Tibial nerve (tissue), 4 donors: ENCODE data around the gene GIMAP7.

Source experiments
- EP300 ChIP-seq, 2 donors: sonication (generic); formaldehyde crosslinking; IDR thresholded peaks; one replicate each; pipeline ENCODE4 v1.6.1; 2017; ENCODE audit warnings: antibody characterized with exemption in 2 of 2, mild to moderate bottlenecking in 1 of 2
- POLR2A ChIP-seq, 2 donors: fragments of 450-650 bp; IDR thresholded peaks; one replicate each; pipeline ENCODE4 v1.6.1; 2017; ENCODE audit warnings: antibody characterized with exemption in 2 of 2, mild to moderate bottlenecking in 2 of 2, moderate library complexity in 2 of 2
- TF ChIP-seq, protein P1 (sequence below), 5 experiments: fragments of 200-600 bp in 3 of 5; fragments of 450-650 bp in 2 of 5; sonication (generic) in 3 of 5; IDR thresholded peaks; one replicate each; pipeline ENCODE4 v1.5.1; 2016 to 2019; ENCODE audit warnings: antibody characterized with exemption in 5 of 5, mild to moderate bottlenecking in 3 of 5, moderate library complexity in 2 of 5

GRCh38 chr7:150466477-150466876, 48.2 kb upstream of the GIMAP7 start:
- TF ChIP-seq POLR2A (IDR thresholded peaks at IDR 0.05) (no peak), EP300 (IDR thresholded peaks at IDR 0.05) (peak in 1 of 2 donors; percentile 39)
- TF ChIP-seq, protein P1, sequence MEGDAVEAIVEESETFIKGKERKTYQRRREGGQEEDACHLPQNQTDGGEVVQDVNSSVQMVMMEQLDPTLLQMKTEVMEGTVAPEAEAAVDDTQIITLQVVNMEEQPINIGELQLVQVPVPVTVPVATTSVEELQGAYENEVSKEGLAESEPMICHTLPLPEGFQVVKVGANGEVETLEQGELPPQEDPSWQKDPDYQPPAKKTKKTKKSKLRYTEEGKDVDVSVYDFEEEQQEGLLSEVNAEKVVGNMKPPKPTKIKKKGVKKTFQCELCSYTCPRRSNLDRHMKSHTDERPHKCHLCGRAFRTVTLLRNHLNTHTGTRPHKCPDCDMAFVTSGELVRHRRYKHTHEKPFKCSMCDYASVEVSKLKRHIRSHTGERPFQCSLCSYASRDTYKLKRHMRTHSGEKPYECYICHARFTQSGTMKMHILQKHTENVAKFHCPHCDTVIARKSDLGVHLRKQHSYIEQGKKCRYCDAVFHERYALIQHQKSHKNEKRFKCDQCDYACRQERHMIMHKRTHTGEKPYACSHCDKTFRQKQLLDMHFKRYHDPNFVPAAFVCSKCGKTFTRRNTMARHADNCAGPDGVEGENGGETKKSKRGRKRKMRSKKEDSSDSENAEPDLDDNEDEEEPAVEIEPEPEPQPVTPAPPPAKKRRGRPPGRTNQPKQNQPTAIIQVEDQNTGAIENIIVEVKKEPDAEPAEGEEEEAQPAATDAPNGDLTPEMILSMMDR (IDR thresholded peaks at IDR 0.05): no peak
